NOMO-1 (cell line): ENCODE measurements around the gene LDLRAD3.

ENCODE experiments used
- DNase-seq, 2 experiments: peaks; one replicate each; lab custom pipeline; 2025; ENCODE audit not compliant: unreplicated experiment in 2 of 2; lab: John Stamatoyannopoulos, UW

LDLRAD3 gene

DNA sequence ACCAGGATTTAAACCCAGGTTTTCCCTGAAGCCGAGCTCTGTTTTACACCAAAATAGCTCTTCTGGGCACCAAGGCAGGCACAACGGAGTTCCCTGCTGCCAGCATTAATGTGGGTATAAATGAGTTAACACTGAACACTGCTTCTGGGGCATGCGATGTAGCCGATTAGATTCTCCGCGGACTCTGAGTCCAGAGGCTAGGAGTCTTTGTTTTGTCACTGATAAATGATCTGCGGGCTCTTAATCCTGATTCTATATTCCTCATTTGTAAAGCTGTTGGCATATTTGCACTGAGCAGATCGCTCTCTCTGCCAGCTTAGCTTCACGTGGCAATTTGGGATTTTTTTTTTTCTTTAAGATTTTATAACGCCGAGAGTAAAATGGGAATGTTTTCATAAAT, 16.8 kb upstream of the LDLRAD3 start:
- DNase-seq = no peak

DNA sequence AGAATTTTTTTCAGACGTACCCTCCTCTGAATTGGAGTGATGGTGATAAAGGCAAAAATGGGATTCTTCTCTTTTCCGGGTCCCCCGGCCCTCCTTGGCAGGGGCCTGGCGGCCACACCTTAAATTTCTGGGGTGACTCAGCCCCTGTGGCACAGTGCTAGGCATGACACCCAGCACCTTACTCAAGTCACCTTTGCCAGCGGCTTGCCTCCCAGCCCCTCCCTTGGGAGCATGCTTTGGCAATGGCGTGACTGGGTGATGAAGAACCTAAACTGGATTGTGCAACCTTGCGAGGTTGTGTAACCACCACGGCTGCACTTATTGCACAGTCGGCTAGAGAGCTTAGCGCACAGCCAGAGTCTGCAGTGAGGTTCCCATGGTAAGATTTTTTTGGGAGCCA, 16.2 kb upstream of the LDLRAD3 start:
- DNase-seq = peak; percentile 80 to 83

GRCh38 chr11:35928688-35929395, 15.0 kb upstream of the LDLRAD3 start:
- no peak for DNase-seq

DNA sequence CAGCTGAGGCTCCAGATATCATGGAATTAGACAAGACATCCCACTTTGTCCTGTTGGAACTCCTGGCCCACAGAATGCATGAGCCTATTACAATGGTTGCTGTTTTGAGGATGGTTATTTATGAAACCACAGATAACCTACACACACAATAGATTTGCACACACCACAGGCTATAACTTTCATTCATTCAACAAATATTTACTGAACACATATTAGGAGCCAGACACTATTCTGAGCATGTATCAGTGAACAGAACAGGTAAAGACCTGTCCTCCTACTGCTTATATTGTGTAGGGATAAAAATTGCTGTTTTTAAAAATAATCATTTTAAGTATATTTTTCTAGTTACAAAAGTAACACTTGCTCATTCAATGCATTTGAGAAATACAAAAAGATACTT, 13.4 kb upstream of the LDLRAD3 start:
- DNase-seq = no peak

DNA sequence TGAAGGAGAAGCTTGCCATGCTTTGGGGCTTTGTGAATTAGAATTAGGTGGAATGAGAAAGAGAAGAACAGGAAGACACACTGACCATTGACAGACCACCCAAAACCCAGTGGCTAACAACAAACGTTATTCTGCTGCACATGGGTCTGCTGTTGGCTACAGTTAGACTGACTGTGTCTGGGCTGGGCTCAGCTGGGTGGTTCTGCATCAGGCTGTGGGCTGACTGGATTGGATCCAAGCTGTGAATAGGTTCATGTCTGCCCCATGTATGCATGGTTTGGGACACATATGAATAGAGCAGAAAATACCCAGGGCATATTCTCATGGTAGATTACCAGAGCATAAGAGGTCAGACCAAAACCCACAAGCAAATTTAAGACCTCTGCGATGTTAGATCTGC, 11.7 kb upstream of the LDLRAD3 start:
- DNase-seq = no peak

GRCh38 chr11:35932681-35933319, 11.1 kb upstream of the LDLRAD3 start:
- DNase-seq = peak; percentile 82 to 99

GRCh38 chr11:35933320-35933871, 10.5 kb upstream of the LDLRAD3 start:
- DNase-seq = no peak

- no peak for DNase-seq
Observed at GRCh38 chr11:35934271-35934670, 9.6 kb upstream of the LDLRAD3 start.

DNA sequence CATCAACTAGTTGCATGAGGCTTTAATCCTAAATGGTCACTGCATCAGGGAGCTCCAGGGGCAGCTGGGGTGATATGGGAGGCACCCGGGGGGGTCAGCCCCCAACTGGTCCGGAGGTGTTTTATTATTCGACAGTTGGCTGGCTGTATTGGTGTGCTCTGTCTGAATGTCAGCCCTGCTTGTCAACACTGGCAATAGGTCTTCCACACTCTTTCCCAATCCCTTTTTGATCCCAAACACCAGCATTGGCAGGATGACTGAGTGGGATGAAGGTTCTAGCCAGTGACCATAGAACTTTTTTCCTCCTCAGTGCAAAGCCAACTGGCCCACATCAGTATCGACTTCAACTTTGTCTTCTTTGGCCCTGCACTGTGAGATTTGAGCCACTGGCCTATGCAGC, 8.9 kb upstream of the LDLRAD3 start:
- DNase-seq = no peak

GRCh38 chr11:35935390-35935789, 8.5 kb upstream of the LDLRAD3 start:
- no peak for DNase-seq

- no peak for DNase-seq
Observed at GRCh38 chr11:35937111-35937510, 6.8 kb upstream of the LDLRAD3 start.

- no peak for DNase-seq
Observed at GRCh38 chr11:35937700-35938099, 6.2 kb upstream of the LDLRAD3 start.

- DNase-seq = no peak
Observed at GRCh38 chr11:35938231-35938630, 5.6 kb upstream of the LDLRAD3 start.

- no peak for DNase-seq
Observed at GRCh38 chr11:35943309-35943708, 553 bp upstream of the LDLRAD3 start.

- no peak for DNase-seq
Observed at GRCh38 chr11:35944503-35945136, 758 bp downstream of the LDLRAD3 start.

DNA sequence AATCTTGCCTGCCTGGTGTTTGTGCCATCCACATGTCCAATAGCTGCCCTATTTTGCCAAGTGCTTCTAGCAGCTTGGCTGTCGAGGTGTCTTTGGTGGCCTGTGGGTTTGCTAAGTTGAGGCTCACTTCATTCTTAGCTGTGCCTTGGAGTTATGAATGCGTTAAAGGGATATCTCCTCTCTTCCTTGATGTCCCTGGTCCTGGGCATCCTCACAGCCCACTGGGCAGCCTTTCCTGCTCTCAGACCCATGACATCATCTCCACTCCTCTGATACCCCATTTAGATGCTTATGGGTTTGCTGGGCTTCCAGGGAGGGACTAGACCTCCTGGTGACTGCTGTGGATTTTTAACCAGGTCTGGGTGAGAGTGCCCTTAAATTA, 1.3 kb downstream of the LDLRAD3 start:
- no peak for DNase-seq

- DNase-seq = no peak
Observed at GRCh38 chr11:35946766-35947165, 2.9 kb downstream of the LDLRAD3 start.

GRCh38 chr11:35947437-35947836, 3.6 kb downstream of the LDLRAD3 start:
- DNase-seq = no peak

DNA sequence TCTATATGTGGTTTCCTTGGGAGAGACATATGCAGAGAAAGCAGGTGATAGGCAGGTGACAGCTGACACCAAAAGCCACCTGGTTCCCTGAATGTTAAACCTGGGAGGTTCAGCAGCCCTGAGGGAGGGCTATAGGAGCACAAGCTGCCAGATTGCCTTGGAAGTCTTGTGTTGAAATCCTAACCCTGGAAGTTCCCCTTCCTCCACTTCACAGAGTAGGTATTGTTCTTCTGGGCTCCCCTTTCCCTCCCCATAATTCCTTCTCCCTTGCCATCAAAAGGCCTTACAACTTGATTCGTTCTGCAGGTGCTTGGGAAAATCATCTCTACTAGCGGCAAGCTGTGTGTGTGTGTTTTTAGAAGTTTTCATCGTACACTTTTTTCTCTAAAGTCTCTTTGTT, 5.4 kb downstream of the LDLRAD3 start:
- DNase-seq = no peak

DNA sequence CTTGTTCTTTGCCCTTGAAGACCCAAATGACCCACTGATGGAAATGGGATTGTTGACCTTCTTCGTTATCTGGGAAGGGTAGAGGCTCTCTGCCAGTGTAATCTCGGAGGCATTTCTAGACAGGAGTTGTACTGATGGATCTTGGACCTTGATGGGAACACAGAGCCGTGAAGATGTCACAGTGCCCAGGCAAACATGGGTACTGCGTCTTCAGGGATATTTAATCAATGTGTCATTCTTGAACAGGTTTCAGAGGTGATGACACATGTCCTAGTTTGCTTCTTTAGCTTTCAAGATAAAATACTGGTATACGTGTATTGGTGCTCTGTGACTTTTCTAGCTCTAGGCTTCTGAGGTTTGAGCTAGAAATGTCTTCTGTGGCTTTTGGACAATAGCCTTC, 6.2 kb downstream of the LDLRAD3 start:
- DNase-seq = no peak

GRCh38 chr11:35951680-35952079, 7.8 kb downstream of the LDLRAD3 start:
- DNase-seq = peak; percentile 13 to 63
